Activated T-cell treated with anti-CD3 and anti-CD28 coated beads, Interleukin-2, amount 50 U/mL, for 4 hours (primary cell): ENCODE results near the gene KRTCAP3. TPM values are rescaled to one million over a fixed set of nuclear protein-coding genes. Genes with fewer than 3 reads are reported as not detected.
"Not testable (repeated sequence)": the region's sequence is repeated elsewhere in the genome, so short reads cannot be mapped to it uniquely, and the experiment has no call there.

Source experiments
- ATAC-seq, 2 donors: fragments of 200-7000 bp; cut with Tn5 transposase; one replicate each; pipeline ENCODE4 v1.10.0; 2021
- DNase-seq: peaks from one replicate; pipeline ENCODE4 v3.0.0-alpha.2; 2020
- H3K27me3 Mint-ChIP-seq: one replicate; pipeline ENCODE4 v1.8.0; 2021; ENCODE audit warnings: low read depth, mixed read lengths
- H3K36me3 Mint-ChIP-seq: one replicate; pipeline ENCODE4 v1.8.0; 2022; ENCODE audit warnings: mixed read lengths; ENCODE audit not compliant: insufficient read depth
- H3K4me1 Mint-ChIP-seq: one replicate; pipeline ENCODE4 v1.8.0; 2021; ENCODE audit warnings: low read depth, mixed read lengths
- H3K4me3 Mint-ChIP-seq: one replicate; pipeline ENCODE4 v1.8.0; 2021; ENCODE audit warnings: mild to moderate bottlenecking, moderate library complexity, mixed read lengths
- H3K9me3 Mint-ChIP-seq: one replicate; pipeline ENCODE4 v1.8.0; 2021; ENCODE audit warnings: mixed read lengths
- total RNA-seq, 3 donors: library from RNA; stranded (reverse); gene quantifications; one replicate each; pipeline ENCODE4 v1.2.1, GENCODE V29; 2021

The KRTCAP3 gene
- total RNA-seq, 3 donors from 2014 or later = 4.8 to 5.4 (median 5.2) TPM

GRCh38 chr2:27425039-27425438 lies 17.1 kb upstream of the KRTCAP3 start:
- not testable (repeated sequence) for H3K4me3 Mint-ChIP-seq, ATAC-seq, H3K9me3 Mint-ChIP-seq, H3K27me3 Mint-ChIP-seq, H3K36me3 Mint-ChIP-seq, DNase-seq
- H3K4me1 Mint-ChIP-seq = peaks cover 13% of the 10 kb centered on the region

- Mint-ChIP-seq H3K27me3 (no peaks in the 10 kb centered on the region), H3K4me3 (peak overlapping the region; percentile 98), H3K4me1 (peaks cover 26% of the 10 kb centered on the region), H3K36me3 (peaks cover 4% of the 10 kb centered on the region), H3K9me3 (no peaks in the 10 kb centered on the region)
- ATAC-seq (no peak), DNase-seq (no peak)
Measured at GRCh38 chr2:27427863-27428212, 14.3 kb upstream of the KRTCAP3 start.

GRCh38 chr2:27428213-27428977 lies 13.8 kb upstream of the KRTCAP3 start, which contains the start of gene NRBP1:
TSS of gene NRBP1 (plus strand) at chr2:27428631. CDS start at chr2:27433274, 4,643 bp downstream.
- peak within 1 kb of the TSS; percentile 98 for H3K4me3 Mint-ChIP-seq
- peak; percentile 93 for ATAC-seq
- H3K27me3 Mint-ChIP-seq = no peaks in the 10 kb centered on the region
- no peaks in the 10 kb centered on the region for H3K9me3 Mint-ChIP-seq
- peaks cover 8% of the 10 kb centered on the region for H3K36me3 Mint-ChIP-seq
- peaks cover 30% of the 10 kb centered on the region for H3K4me1 Mint-ChIP-seq
- DNase-seq = peak; percentile 89

GRCh38 chr2:27428978-27429541 lies 13.1 kb upstream of the KRTCAP3 start:
- peaks cover 35% of the 10 kb centered on the region for H3K4me1 Mint-ChIP-seq
- peak overlapping the region; percentile 98 for H3K4me3 Mint-ChIP-seq
- ATAC-seq (peak; percentile 76 to 78), DNase-seq (peak; percentile 53)
- H3K9me3 Mint-ChIP-seq = no peaks in the 10 kb centered on the region
- peaks cover 15% of the 10 kb centered on the region for H3K36me3 Mint-ChIP-seq
- H3K27me3 Mint-ChIP-seq = no peaks in the 10 kb centered on the region

GRCh38 chr2:27431395-27431794 lies 10.8 kb upstream of the KRTCAP3 start:
- DNase-seq = no peak
- peaks cover 35% of the 10 kb centered on the region for H3K4me1 Mint-ChIP-seq
- no peaks in the 10 kb centered on the region for H3K9me3 Mint-ChIP-seq

GRCh38 chr2:27435628-27436027 lies 6.6 kb upstream of the KRTCAP3 start:
- Mint-ChIP-seq H3K27me3 (no peaks in the 10 kb centered on the region), H3K36me3 (peaks cover 53% of the 10 kb centered on the region), H3K4me3 (no peak overlapping the region), H3K9me3 (no peaks in the 10 kb centered on the region), H3K4me1 (peaks cover 20% of the 10 kb centered on the region)
- no peak for ATAC-seq
- no peak for DNase-seq

More at GRCh38 chr2:27431395-27431794, 10.8 kb upstream of the KRTCAP3 start:
- H3K27me3 Mint-ChIP-seq = no peaks in the 10 kb centered on the region
- ATAC-seq = peak in 1 of 2 donors; percentile 9
- H3K36me3 Mint-ChIP-seq = peaks cover 34% of the 10 kb centered on the region
- H3K4me3 Mint-ChIP-seq = peak overlapping the region; percentile 67

GRCh38 chr2:27441226-27441926 lies 805 bp upstream of the KRTCAP3 start:
- H3K36me3 Mint-ChIP-seq = peaks cover 39% of the 10 kb centered on the region
- no peak overlapping the region for H3K4me3 Mint-ChIP-seq
- no peak for ATAC-seq
- peaks cover 6% of the 10 kb centered on the region for H3K4me1 Mint-ChIP-seq
- no peaks in the 10 kb centered on the region for H3K27me3 Mint-ChIP-seq
- no peak for DNase-seq
- H3K9me3 Mint-ChIP-seq = no peaks in the 10 kb centered on the region

GRCh38 chr2:27442920-27443282 lies 720 bp downstream of the KRTCAP3 start:
- peaks cover 37% of the 10 kb centered on the region for H3K36me3 Mint-ChIP-seq
- no peaks in the 10 kb centered on the region for H3K27me3 Mint-ChIP-seq
- no peak overlapping the region for H3K4me3 Mint-ChIP-seq
- no peaks in the 10 kb centered on the region for H3K9me3 Mint-ChIP-seq
- no peak for DNase-seq
- H3K4me1 Mint-ChIP-seq = peaks cover 6% of the 10 kb centered on the region
- ATAC-seq = peak; percentile 19 to 27

GRCh38 chr2:27445155-27445554 lies 3.0 kb downstream of the KRTCAP3 start:
- no peak for ATAC-seq
- Mint-ChIP-seq H3K4me1 (peaks cover 6% of the 10 kb centered on the region), H3K4me3 (no peak overlapping the region)

GRCh38 chr2:27445615-27446014 lies 3.4 kb downstream of the KRTCAP3 start:
- no peak for ATAC-seq
- Mint-ChIP-seq H3K36me3 (peaks cover 31% of the 10 kb centered on the region), H3K9me3 (no peaks in the 10 kb centered on the region), H3K4me3 (no peak overlapping the region), H3K4me1 (peaks cover 6% of the 10 kb centered on the region), H3K27me3 (no peaks in the 10 kb centered on the region)
- no peak for DNase-seq

More at GRCh38 chr2:27445155-27445554, 3.0 kb downstream of the KRTCAP3 start:
- H3K9me3 Mint-ChIP-seq = no peaks in the 10 kb centered on the region
- peaks cover 35% of the 10 kb centered on the region for H3K36me3 Mint-ChIP-seq
- H3K27me3 Mint-ChIP-seq = no peaks in the 10 kb centered on the region
- no peak for DNase-seq

- DNase-seq (no peak), ATAC-seq (no peak)
- H3K4me1 Mint-ChIP-seq = peaks cover 6% of the 10 kb centered on the region
Measured at GRCh38 chr2:27446057-27446456, 3.9 kb downstream of the KRTCAP3 start.

GRCh38 chr2:27448381-27448780 lies 6.2 kb downstream of the KRTCAP3 start:
- Mint-ChIP-seq H3K27me3 (no peaks in the 10 kb centered on the region), H3K4me3 (no peak overlapping the region), H3K9me3 (no peaks in the 10 kb centered on the region), H3K4me1 (peaks cover 4% of the 10 kb centered on the region), H3K36me3 (peaks cover 18% of the 10 kb centered on the region)
- ATAC-seq = no peak
- DNase-seq = no peak

More at GRCh38 chr2:27446057-27446456, 3.9 kb downstream of the KRTCAP3 start:
- Mint-ChIP-seq H3K4me3 (no peak overlapping the region), H3K27me3 (no peaks in the 10 kb centered on the region), H3K9me3 (no peaks in the 10 kb centered on the region), H3K36me3 (peaks cover 27% of the 10 kb centered on the region)

- H3K27me3 Mint-ChIP-seq = no peaks in the 10 kb centered on the region
- peaks cover under 1% of the 10 kb centered on the region for H3K4me1 Mint-ChIP-seq
- peaks cover 20% of the 10 kb centered on the region for H3K36me3 Mint-ChIP-seq
- H3K9me3 Mint-ChIP-seq = no peaks in the 10 kb centered on the region
- no peak overlapping the region for H3K4me3 Mint-ChIP-seq
- peak in 1 of 2 donors; percentile 41 for ATAC-seq
- DNase-seq = no peak
Measured at GRCh38 chr2:27451095-27451494, 8.9 kb downstream of the KRTCAP3 start.

- no peaks in the 10 kb centered on the region for H3K9me3 Mint-ChIP-seq
- H3K36me3 Mint-ChIP-seq = peaks cover 17% of the 10 kb centered on the region
- no peak for ATAC-seq
- DNase-seq = no peak
- H3K27me3 Mint-ChIP-seq = no peaks in the 10 kb centered on the region
- no peak overlapping the region for H3K4me3 Mint-ChIP-seq
- H3K4me1 Mint-ChIP-seq = no peaks in the 10 kb centered on the region
Measured at GRCh38 chr2:27453968-27454367, 11.8 kb downstream of the KRTCAP3 start.
